GM10847 (cell line): Measurements from ENCODE around the gene RUNX1.

Experiments
- POLR2A ChIP-seq: IDR thresholded peaks from 2 replicates; pipeline ENCODE4 v1.6.1; 2011; ENCODE audit not compliant: insufficient read length; ENCODE audit errors: extremely low read depth

Gene RUNX1

DNA sequence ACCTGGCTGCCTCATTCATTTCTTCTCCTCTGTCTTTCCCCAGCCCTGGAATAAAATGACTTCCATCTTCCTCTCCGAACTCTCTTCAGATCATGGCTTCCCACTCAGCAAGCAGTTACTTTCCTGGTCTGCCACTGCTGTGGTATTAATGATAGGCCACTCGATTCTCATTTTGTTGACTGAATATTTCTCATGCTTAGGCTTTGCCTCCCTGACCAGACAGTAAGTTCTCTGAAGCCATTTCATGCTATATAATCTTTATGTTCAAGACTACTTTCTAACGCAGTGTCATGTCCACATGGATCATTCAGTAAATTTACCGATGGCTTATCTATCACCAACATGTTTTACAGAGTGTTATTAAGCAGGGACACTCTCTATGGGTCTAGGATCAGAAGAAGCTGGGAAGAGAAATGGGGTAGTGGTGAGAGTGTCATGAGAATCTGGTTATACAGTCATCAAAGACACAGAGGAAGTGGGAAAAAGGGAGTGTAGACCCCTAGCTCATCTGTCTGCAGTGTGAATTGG, 20.6 kb downstream of the RUNX1 start:
- no peak for TF ChIP-seq POLR2A

DNA sequence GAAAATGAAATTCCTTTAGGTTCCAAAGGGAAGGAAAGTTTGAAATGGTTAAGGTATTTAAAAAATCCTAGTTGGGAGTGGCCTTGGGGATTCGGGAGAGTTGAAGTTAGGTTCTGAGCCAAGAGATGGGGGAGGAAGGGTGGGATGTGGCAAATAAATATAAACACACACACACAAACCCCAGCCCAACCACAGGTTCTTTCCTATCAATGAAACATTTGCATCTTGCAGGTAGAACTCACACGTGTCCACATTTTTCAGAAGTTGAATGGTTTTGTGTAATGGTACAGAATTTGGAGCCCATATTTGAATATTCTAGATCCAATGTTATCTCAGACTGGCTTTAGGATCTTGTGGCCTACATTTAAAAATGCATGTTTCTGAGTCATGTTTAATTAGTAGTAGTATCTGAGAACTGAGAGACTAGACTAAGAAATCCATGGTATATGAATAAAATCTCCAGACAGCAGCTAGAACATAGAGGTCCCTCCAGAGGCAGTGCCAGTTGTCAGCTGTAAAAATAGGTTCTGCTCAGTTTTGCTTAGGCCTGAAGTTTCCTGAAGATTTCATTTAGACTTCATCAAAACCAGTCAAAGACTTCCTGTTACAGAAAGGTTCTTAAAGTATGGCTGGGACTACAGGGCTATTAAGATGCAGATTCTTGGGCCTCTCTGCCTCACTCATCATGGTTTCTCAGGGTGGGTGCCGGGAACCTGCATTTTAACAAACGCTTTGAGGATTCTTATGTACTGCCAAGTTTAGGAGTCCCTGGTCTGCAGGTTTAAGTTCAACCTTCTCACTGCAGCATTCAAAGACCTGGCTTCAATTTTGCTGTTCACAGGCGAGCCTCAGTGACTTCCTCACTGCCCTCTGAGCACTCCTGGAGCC, 21.3 kb downstream of the RUNX1 start:
- no peak for TF ChIP-seq POLR2A

DNA sequence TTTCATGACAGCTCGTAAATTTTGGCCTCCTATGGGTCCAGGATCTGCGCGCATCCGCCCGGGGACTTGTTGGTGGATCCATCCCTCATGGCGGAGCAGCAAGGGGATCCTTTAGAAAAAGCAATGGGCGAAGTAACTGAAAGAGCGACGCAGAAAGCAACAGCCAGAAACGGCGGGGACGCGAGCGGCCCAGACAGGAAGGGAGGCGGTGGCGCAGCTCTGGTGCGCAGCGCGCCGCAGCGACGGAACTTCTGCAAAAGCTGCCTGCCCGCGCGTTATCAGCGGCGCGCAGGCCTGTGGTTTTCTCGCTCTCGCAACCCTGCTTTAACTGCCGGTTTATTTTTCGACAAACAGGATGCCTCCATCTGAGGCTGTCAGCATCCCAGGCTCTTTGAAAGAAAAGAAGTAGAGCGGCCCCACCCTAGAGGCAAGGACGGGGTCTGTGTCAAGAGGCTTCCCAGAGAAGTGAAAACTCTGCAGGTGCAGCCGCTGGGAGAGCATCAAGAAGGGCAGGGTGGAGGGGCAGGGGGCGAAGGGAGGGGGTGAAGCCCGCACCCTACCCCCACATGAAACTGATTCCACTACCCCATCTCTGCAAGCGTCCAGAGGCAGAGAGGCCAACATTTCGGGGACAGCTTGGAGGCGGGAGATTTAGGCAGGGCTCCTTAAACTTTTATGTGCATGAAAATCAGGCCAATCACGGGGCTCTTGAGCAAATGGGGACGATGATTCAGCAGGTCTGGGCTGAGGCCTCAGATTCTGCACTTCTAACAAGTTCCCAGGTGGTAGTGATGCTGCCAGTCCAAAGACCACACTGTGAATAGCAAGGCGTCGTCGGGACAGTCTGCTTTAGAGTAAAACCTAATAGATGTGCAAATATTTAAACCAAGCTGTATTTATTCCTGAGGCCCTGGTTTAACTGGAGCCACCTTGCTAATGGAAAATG, 22.2 kb downstream of the RUNX1 start:
- no peak for TF ChIP-seq POLR2A

DNA sequence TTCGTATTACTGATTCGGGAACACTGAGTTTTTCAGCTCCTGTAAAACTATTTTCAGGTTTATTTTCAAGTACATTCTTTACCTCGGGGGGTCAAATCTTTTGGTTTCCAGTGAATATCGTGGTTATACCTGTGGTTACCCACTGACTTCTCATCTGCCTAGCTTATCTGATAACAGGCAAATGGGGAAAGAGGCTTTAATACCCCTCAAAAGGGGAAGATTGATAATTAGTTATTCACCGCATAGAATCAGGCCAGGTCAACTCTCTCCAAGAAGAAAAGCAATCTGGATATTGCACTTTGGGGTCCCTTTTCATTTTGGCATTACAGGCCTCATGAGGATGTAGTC, 23.0 kb downstream of the RUNX1 start:
- no peak for TF ChIP-seq POLR2A

DNA sequence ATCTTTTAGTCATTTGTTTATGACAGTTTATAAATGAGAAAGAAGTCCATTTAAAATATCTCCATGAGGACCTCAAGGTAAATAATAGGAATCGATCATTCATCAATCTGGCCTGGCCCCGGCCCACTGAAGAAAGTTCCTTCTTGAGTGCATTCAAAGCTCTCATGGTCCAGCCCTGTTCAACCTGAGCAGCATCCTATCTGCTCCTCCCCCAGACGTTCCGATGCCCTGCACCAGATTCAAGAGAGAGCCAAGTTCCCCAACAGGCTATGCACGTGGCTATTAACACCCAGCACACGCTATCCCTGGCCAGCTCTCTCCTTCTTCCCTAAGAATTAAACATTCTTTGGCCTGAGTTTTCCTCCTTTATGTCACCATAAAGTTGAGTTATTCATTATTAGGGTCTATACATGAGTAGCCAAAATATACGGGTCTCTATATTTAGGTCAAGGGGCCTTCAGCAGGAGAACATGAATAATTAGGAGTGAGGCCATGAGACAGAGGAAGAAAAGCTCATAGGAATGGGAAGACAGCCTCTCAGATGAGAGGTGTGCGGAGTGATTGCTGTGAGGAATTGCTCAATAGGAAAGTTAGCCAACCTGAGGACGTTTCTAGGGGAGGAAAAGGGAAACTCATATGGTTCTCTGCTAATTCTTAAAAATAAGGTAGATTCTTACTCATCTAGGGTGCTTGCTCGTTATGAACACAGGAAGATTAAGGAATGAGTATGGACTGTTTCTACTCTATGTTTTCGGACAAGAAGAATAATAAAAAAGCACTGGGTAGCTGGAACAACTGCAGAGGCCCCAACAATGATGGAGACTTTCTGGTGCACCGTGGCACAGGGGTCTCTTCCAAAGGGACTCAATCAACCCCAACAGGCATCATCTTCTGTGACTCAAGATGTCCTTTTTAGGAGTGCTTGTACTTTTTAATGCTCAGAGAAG, 23.6 kb downstream of the RUNX1 start:
- no peak for TF ChIP-seq POLR2A

DNA sequence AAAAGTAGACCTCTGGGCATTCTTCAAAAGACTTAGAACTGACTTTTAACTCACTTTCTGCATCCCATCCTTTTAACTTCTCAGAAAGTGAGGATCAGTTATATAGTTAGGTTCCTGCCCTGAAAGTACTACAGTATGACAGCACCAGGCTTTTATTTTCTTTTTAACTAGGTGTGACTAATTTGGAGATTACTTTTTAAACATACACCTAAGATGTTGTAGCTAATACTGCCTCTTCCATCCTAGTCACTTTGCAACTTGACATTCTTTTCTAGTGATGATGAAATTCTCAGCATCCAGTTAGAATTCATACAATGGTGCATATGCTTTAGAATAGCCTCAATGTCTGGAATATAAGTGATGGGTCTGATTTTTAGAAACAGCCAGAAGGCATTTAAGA, 24.6 kb downstream of the RUNX1 start:
- no peak for TF ChIP-seq POLR2A

DNA sequence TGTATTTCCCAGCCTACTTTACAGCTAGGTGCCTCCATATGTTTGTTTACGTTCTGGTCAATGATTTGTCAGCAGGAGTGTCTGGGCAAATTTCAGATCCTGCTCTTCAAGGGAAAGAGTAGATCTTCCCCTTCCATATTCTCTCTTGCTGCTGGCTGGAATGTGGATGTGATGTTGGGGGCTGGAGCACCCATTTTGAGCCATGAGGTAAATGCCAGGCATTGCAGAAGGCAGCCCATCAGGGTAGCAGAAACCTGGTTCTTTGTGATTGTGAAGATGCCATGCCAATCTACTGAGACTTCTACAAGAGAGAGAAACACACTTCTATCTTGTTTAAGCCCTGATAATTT, 25.1 kb downstream of the RUNX1 start:
- TF ChIP-seq POLR2A: no peak

DNA sequence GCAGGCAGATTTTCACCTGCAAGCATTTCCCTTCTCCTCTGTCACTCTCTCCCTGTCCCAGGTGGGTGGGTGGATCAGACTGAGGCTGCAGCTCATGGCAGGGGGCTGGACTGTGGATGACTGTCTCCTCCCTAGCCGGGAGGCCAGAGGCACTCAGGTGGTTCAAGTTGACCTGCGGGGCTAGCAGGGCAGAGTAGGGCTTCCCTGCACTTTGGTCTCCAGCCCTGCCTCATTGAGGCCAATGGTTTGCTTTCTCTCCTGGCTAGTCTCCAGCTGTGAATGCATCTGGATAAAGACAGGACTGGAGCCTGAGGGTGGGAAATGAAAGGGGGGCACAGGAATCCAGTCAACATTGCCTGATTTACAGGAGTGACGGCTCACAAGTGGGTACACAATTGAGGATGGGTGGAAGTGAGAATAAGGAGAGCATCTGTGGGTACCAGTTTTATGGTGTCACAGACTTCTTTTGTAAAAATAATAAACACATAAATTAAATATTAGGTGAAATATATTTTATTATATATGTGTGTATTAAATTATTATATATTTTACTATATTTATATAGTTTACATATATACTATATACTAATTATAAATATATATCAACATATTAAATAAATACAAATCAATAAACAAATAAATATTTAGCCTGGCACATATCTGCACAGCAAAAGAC, 25.6 kb downstream of the RUNX1 start:
- no peak for TF ChIP-seq POLR2A

DNA sequence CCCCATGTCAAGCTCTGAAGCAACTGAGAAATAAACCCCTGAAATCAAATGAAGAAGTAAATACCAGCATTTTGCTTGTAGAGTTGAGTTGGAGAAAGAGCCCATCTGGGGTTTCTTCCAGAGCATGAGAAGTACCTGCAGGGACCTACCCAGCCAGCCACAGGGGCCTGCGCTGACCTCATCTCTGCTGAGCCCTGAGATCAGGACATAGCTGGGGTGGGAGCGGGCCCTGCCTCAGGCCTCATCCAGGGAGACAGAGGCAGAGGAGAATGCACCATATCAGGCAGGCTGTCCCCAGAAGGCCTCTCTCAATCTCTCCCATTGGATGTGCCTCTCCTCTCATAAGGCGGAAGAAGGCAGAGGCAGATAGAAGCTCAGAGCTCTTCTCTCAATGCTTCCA, 27.6 kb downstream of the RUNX1 start:
- TF ChIP-seq POLR2A: no peak

DNA sequence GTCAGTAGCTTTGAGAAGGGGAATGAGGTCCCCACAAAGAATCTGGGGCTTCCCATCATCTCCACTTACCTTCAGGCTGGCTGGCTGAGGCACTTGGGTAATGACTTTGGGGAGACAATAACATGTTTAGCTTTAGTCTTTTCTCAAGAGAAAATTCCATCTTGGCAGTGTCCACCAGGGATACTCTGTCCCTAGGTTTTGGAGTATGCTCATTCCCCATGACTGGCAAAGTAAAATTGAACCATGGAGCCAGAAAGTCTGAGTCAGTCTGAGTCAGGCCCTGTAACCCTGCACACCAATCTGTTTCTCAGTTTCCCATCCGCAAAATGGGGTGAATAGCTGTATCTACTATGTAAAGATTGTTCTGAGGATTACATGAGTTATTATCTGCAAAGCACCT, 28.2 kb downstream of the RUNX1 start:
- TF ChIP-seq POLR2A: no peak

DNA sequence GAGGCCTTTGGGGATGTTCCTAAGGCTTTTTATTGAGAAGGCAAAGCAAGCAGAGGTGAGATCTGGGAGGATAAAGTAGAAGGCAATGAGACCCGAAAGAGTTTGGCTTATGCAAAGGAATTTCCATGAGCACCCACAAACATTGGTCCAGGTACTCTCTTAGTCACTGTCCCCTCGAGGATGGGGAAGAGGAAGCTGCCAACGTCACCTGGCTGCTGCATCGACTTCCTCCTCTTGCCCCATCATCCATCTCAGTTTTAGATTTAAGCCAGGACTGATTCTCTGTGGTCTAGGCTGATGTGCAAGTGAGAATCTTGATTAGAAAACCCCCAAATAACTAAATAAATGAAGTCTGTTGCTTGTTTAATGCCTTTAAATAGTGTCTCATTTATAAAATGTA, 28.7 kb downstream of the RUNX1 start:
- TF ChIP-seq POLR2A: no peak

DNA sequence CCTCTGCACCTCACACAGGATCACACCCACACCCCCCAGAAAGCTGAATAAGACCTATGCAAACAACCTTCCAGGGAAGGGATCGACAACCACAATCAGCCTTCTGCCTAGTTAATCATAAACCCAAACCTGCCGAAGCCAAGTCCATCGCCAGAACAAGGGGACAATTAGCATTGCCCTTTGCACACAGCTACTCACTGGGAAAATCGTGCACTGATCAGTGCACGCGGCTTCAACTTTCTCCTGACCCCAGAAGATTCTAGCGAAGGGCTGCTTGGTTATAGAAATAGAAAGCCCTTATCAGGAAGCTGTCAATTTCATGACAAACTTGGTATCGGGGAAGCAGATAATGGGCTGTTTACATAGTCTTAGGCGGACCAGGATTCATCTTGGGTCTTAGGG, 29.5 kb downstream of the RUNX1 start:
- TF ChIP-seq POLR2A: no peak

DNA sequence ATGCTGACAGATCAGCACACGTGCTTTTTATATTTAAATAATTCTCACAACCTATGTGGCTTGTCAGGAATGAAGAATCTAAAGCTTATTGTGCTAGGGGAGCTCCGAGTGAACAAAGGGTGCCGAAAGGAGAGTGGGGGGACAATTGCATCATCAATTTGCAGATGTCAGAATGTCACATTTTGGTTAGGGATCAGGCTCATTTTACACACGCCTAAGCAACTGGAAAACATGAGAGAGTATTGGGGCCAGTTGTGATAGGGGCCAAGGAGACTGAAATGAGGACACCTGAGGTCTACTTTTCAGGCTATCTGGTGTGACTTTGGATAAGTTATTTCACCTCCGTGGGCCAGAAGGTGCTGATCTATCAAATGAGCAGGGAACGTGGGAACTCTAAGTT, 31.8 kb downstream of the RUNX1 start:
- no peak for TF ChIP-seq POLR2A

DNA sequence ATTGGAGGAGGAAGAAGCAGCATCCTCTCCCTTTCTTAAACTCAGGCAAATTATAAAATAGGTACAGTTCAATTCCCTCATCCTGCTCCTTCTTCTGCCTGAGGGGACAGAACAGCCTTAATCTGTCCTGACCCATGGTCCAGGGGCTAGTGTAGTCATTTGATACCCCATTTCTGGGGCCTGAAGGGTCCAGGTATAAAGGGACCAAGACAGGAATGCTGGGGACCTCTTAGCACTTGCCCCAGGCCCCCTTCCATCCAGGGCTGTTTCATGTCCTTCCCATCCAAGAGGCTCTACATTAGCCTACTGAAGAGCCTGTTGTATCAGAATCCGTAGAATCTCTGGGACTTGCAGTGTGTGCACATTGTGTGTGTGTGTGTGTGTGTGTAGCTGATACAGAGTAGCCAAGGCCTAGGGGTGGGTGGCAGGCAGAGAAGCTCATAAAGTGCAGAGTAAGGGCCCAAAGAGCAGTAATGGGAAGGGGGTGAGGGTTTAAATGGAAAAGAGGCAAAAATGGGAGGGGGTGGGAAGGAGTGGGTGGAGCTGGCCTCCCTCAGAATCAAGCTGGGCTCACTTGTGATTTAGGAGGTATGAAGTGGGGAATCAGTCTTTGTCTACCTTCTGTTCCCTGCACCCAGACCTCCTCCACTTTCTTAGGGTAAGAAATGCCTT, 32.4 kb downstream of the RUNX1 start:
- TF ChIP-seq POLR2A: no peak
